HG03139 (cell line): ENCODE measurements around the gene PELI3.
"Not testable (repeated sequence)": the region's sequence is repeated elsewhere in the genome, so short reads cannot be mapped to it uniquely, and the experiment has no call there.

Experiments used
- ATAC-seq: cut with Tn5 transposase; IDR thresholded peaks from one replicate; pipeline ENCODE4 v1.9.1; 2021; ENCODE audit not compliant: unreplicated experiment

Gene PELI3

GRCh38 chr11:66443602-66444001 is 23.1 kb upstream of the PELI3 start:
- ATAC-seq: no peak

- no peak for ATAC-seq
Measured at GRCh38 chr11:66447012-66447411, 19.7 kb upstream of the PELI3 start.

- no peak for ATAC-seq
Measured at GRCh38 chr11:66448523-66448922, 18.2 kb upstream of the PELI3 start.

DNA sequence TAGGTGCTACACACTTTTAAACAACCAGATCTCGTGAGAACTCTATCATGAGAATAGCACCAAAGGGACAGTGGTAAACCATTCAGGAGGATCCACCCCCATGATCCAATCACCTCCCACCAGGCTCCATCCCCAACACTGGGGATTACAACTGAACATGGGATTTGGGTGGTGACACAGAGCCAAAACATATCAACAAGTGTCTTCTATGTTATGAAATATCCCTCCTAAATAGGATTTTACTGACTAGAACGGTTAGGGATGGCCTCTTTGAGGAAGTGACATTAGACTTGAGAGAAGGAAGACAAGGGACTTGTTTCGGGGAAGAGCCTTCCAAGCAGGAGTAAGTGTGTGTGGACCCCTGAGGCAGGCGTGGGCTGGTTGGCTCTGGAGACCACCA is 16.1 kb upstream of the PELI3 start:
- no peak for ATAC-seq

DNA sequence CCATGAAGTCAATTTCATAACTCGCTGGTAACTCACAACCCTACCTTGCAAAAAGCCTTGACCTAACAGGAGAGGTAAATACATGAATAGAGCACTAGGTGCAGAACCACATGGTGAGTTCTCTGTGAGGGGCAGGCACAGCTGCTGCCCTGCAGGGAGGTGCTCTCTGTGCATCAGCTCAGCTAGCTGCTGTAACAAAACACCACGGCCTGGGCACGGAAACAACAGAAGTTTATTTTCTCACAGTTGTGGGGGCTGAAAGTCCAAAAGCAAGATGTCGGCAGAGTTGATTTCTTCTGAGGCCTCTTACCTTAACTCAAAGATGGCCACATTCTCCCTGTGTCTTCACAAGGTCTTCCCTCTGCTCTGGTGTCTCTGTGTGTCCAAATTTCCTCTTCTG is 15.0 kb upstream of the PELI3 start:
- no peak for ATAC-seq

GRCh38 chr11:66454247-66454646 is 12.5 kb upstream of the PELI3 start:
- no peak for ATAC-seq

GRCh38 chr11:66454828-66455227 is 11.9 kb upstream of the PELI3 start:
- no peak for ATAC-seq

GRCh38 chr11:66457826-66458225 is 8.9 kb upstream of the PELI3 start:
- no peak for ATAC-seq

- ATAC-seq: no peak
Measured at GRCh38 chr11:66459138-66459778, 7.4 kb upstream of the PELI3 start.

DNA sequence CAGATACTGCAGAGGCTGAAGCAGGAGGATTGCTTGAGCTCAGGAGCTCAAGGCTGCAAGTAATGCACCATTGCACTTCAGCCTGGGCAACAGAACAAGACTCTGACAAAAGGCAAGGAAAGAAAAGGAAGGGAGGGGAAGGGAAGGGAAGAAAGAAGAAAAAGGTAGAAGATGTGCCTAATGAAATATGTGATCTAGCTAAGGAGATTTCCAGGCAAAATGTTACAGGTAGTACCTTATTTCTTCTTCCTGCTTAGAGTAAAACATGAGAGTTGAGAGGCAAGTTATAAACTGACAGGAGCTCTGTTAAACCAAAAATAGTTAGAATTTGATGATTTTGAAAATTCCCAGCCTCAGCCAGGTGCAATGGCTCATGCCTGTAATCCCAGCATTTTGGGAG is 4.7 kb upstream of the PELI3 start:
- no peak for ATAC-seq

GRCh38 chr11:66462911-66463310 is 3.8 kb upstream of the PELI3 start:
- ATAC-seq: no peak

- ATAC-seq: not testable (repeated sequence)
Measured at GRCh38 chr11:66464116-66464515, 2.6 kb upstream of the PELI3 start.

DNA sequence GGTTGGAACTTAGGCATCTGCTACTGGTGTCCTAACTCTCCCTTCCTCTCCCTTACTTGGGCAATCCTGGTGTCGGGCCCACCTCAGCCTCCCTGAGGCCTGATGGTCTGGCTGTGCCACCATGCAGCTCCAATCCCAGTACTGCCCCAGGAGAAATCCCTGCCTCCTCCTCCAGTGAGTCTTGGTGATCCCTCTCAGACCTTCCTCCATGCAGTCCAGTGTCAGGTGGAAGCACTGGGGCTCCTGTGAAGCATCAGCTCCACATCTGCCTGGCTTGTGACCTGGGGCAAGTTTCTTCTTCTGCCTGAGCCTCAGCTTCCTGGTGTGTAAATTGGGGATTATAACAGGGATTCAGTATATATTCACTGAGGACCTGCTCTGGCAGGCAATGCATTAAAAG is 1.8 kb upstream of the PELI3 start:
- ATAC-seq: no peak

DNA sequence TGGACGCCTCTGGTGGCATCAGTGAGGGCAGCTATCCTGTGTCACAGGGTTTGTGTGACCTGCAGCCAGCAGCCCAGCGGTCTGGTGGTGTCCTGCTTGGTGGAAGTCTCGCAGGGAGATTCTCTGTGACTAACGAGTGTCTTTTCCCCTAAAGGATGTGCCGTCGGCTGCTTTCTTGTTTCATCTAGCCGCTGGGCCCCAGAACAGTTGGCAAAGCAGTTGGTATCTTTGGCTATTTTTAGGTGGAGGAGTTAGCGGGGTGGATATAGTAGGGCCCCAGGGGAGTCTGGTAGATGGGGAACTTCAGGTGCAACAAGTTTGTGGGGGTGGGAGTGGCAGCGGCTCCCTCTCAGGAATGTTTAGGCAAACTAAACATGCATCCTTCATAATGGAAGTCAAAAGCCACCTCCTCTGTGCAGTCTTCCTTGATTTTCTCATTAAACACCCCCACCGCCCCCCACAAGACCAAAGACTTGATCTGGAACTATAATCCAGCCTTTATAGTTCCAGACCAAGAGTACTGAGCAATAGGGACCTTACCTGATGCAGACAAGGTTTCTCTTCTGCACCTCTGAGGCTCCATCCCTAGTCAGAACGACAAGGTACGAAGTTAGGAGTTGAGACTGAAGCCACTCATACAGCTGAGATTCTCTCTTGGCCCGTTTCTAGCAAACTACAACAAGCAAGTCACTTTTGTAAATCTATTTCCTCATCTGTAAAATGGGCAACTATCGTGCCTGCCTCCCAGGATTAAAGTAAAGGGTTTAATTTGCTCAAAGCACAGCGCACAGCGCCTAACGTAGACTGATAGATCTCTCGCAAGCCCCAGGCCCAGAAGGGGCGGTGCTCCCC is 1.1 kb upstream of the PELI3 start:
- ATAC-seq: no peak

DNA sequence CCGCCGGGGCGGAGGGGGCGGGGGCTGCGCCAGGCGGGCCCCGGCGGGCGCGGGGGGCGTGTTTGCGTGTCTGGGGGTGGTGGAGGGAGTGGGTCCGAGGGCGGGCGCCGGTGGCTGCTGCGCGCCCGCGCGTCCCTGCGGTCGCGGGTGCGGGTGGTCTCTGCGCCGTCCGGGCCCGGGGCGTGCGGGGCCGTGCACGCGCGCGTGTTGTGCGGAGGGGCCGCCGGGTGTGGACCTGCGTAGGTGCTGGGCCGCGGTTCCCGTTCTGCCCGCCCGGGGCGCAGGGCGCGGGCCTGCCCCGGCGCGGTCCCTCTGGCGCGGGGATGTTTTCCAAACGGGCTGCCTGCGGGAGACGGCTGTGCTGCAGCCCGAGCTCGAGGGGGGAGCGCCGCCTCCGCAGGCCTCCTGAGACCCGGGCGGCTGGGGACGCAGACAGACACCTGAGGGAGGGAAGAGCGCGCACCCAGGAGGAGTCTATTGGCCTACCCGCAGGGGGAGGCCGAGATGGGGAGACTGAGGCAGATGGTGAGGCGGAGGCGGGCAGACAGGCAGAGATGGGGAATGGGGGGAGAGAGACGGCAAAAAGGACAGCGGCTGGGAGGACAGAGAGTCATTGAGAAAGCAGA is 442 bp downstream of the PELI3 start:
- ATAC-seq: peak; percentile 11

GRCh38 chr11:66467756-66468155 is 1.1 kb downstream of the PELI3 start:
- ATAC-seq: no peak

DNA sequence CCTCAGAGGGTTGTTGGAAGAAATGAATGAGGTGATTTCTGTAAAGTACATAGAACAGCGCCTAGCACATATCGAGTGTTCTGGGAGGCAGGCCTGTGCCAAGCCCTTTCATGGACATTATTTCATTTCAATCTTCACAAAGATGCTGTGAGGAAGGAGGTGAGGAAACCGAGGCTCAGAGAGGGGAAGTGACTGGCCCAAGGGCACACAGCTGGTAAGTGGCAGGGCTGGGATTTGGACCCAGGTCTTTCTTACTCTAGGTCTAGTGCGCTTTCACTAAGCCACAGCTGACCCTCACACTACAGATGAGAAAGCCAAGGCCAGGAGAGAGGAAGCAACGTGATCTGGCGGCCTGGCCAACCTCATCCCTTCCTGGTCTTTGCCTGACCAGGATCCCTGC is 2.0 kb downstream of the PELI3 start:
- ATAC-seq: no peak

GRCh38 chr11:66469441-66469840 is 2.7 kb downstream of the PELI3 start:
- ATAC-seq: no peak

GRCh38 chr11:66470015-66470414 is 3.3 kb downstream of the PELI3 start:
- ATAC-seq: no peak

DNA sequence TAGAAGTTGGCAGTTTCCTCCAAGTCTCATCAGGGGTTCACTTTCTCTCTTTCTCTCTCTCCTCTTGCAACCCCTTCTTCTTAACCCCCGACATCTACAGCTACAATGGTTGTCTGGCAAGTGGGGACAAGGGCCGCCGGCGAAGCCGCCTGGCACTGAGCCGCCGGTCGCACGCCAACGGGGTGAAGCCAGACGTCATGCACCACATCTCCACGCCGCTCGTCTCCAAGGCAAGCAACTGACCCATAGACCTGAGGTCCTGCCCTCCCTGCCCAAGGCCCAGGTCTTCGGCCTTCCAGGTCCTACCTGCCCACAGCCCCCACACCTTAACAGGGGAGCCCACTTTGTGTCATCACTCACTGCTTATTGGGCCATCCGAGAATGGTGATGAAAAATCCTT is 4.4 kb downstream of the PELI3 start:
- ATAC-seq: no peak

GRCh38 chr11:66472054-66472453 is 5.3 kb downstream of the PELI3 start:
- ATAC-seq: no peak

GRCh38 chr11:66473167-66473566 is 6.5 kb downstream of the PELI3 start:
- ATAC-seq: no peak
